PC-3 (cell line): ENCODE data around the gene STAU1. TPM values are rescaled to one million over a fixed set of nuclear protein-coding genes. Genes with fewer than 3 reads are reported as not detected.

Experiments
- ATAC-seq: fragments of 200-7000 bp; cut with Tn5 transposase; 2 replicates; pipeline ENCODE4 v1.9.1; 2020; ENCODE audit warnings: mild to moderate bottlenecking, moderate library complexity
- BruUV-seq: library from RNA; stranded (reverse); fragments of 400-500 nt; replicated peaks from 2 replicates; lab custom pipeline; 2021; lab: Mats Ljungman, UMichigan
- CTCF ChIA-PET: fragments of 300-600 bp; sonication (Branson Sonifier 250); formaldehyde crosslinking; loops from one replicate; lab custom pipeline; 2022; ENCODE audit warnings: antibody characterized with exemption; lab: Charles Lee
- POLR2A ChIA-PET: fragments of 300-600 bp; sonication (Branson Sonifier 250); formaldehyde crosslinking; loops from one replicate; lab custom pipeline; 2022; ENCODE audit warnings: antibody characterized with exemption; ENCODE audit not compliant: unreplicated experiment; lab: Charles Lee
- DNase-seq: peaks from one replicate; pipeline ENCODE4 v3.0.0-alpha.2; 2015
- H2AFZ ChIP-seq: fragments of 300-600 bp; sonication (generic); 2 replicates; pipeline ENCODE4 v1.6.0; 2016; ENCODE audit warnings: antibody characterized with exemption, low read length
- H3F3A ChIP-seq: fragments of 300-600 bp; sonication (generic); one replicate; pipeline ENCODE4 v1.6.0; 2017; ENCODE audit warnings: antibody characterized with exemption, low read length, control low read depth, mild to moderate bottlenecking; ENCODE audit not compliant: unreplicated experiment
- H3K27ac ChIP-seq: fragments of 300-600 bp; sonication (generic); 2 replicates; pipeline ENCODE4 v1.5.1; 2016; ENCODE audit warnings: mild to moderate bottlenecking, low read length
- H3K27me3 ChIP-seq: fragments of 300-600 bp; sonication (generic); 2 replicates; pipeline ENCODE4 v1.6.1; 2016; ENCODE audit warnings: low read length, mixed read lengths
- H3K36me3 ChIP-seq: fragments of 300-600 bp; sonication (generic); 2 replicates; pipeline ENCODE4 v1.6.1; 2016; ENCODE audit warnings: low read depth, mixed run types, low read length, mixed read lengths
- H3K4me1 ChIP-seq: fragments of 300-600 bp; sonication (generic); 2 replicates; pipeline ENCODE4 v1.5.1; 2016; ENCODE audit warnings: low read length; ENCODE audit not compliant: insufficient read depth
- H3K4me2 ChIP-seq: fragments of 300-600 bp; sonication (generic); 2 replicates; pipeline ENCODE4 v1.6.0; 2016; ENCODE audit warnings: low read length
- H3K4me3 ChIP-seq: fragments of 300-600 bp; sonication (generic); 2 replicates; pipeline ENCODE4 v1.5.1; 2016; ENCODE audit warnings: mild to moderate bottlenecking, low read length, mixed read lengths
- H3K79me2 ChIP-seq: fragments of 300-600 bp; sonication (generic); 2 replicates; pipeline ENCODE4 v1.6.1; 2017; ENCODE audit warnings: low read length, mixed read lengths
- H3K9ac ChIP-seq: fragments of 300-600 bp; sonication (generic); 2 replicates; pipeline ENCODE4 v1.6.0; 2016; ENCODE audit warnings: mild to moderate bottlenecking, low read length
- H3K9me2 ChIP-seq: fragments of 300-600 bp; sonication (generic); replicated peaks from 2 replicates; pipeline ENCODE4 v1.6.1; 2016; ENCODE audit warnings: mixed run types, low read length, mixed read lengths
- H3K9me3 ChIP-seq: fragments of 300-600 bp; sonication (generic); 2 replicates; pipeline ENCODE4 v1.6.1; 2016; ENCODE audit warnings: low read length, mixed read lengths
- H4K20me1 ChIP-seq: fragments of 300-600 bp; sonication (generic); 2 replicates; pipeline ENCODE4 v1.6.1; 2016; ENCODE audit warnings: low read length, mixed read lengths
- CTCF ChIP-seq: fragments of 300-600 bp; sonication (generic); conservative IDR thresholded peaks from 2 replicates; pipeline ENCODE4 v1.5.1; 2017; ENCODE audit warnings: antibody characterized with exemption, low read depth, mild to moderate bottlenecking, low read length
- EZH2 ChIP-seq: fragments of 300-600 bp; sonication (generic); IDR thresholded peaks from one replicate; pipeline ENCODE4 v1.6.1; 2017; ENCODE audit warnings: antibody characterized with exemption, mild to moderate bottlenecking, low read length; ENCODE audit not compliant: unreplicated experiment
- EZH2phosphoT487 ChIP-seq: fragments of 300-600 bp; sonication (generic); IDR thresholded peaks from 2 replicates; pipeline ENCODE4 v1.6.1; 2018; ENCODE audit warnings: mild to moderate bottlenecking, antibody characterized with exemption, low read length, borderline replicate concordance
- intact Hi-C: fragments of 100-400 bp; cut with micrococcal nuclease; formaldehyde crosslinking; loops from 2 replicates; pipeline ENCODE4 v1.9.0; 2023
- total RNA-seq: library from RNA; depleted of rRNA; stranded (reverse); fragments of >200 nt; gene quantifications from 2 replicates; pipeline ENCODE4 v1.2.3, GENCODE V29; 2014

Gene STAU1
- total RNA-seq, 1 experiment from 2014 or later = 87.8 TPM

GRCh38 chr20:49236301-49236700 lies 48.2 kb upstream of the STAU1 start:
- H3K27me3 ChIP-seq = no peaks in the 10 kb centered on the region
- no peak overlapping the region for H3K4me2 ChIP-seq
- ChIA-PET POLR2A (no interaction called here), CTCF (no interaction called here)
- no peak overlapping the region for H2AFZ ChIP-seq
- intact Hi-C loops = no loop called here
- no peaks in the 10 kb centered on the region for H3K4me1 ChIP-seq
- no peak overlapping the region for H3K27ac ChIP-seq
- ATAC-seq = no peak
- H3K9me2 ChIP-seq = no peaks in the 10 kb centered on the region
- H3K9ac ChIP-seq = no peak overlapping the region
- H4K20me1 ChIP-seq = no peaks in the 10 kb centered on the region
- H3F3A ChIP-seq = no peaks in the 10 kb centered on the region
- BruUV-seq = no TSS peak
- H3K79me2 ChIP-seq = no peaks in the 10 kb centered on the region
- H3K4me3 ChIP-seq = no peak overlapping the region
- H3K36me3 ChIP-seq = peaks cover 76% of the 10 kb centered on the region
- no peaks in the 10 kb centered on the region for H3K9me3 ChIP-seq
- no peak for TF ChIP-seq CTCF
- no peak for TF ChIP-seq EZH2
- no peak for TF ChIP-seq EZH2phosphoT487
- DNase-seq = no peak

- Histone ChIP-seq H3K9me3 (no peaks in the 10 kb centered on the region), H4K20me1 (no peaks in the 10 kb centered on the region), H2AFZ (no peak overlapping the region), H3K36me3 (peaks cover 81% of the 10 kb centered on the region), H3K4me2 (no peak overlapping the region), H3K27ac (no peak overlapping the region), H3F3A (no peaks in the 10 kb centered on the region), H3K4me1 (no peaks in the 10 kb centered on the region), H3K27me3 (no peaks in the 10 kb centered on the region), H3K79me2 (no peaks in the 10 kb centered on the region), H3K9ac (no peak overlapping the region), H3K4me3 (no peak overlapping the region), H3K9me2 (no peaks in the 10 kb centered on the region)
- no TSS peak for BruUV-seq
- ATAC-seq = no peak
- ChIA-PET POLR2A (no interaction called here), CTCF (interaction anchor here (0.6 kb wide), 1 partner anchor 25 kb away, joined by 3 read pairs; no protein-coding TSS in a partner anchor)
- intact Hi-C loops = no loop called here
- TF ChIP-seq CTCF (no peak), EZH2 (no peak), EZH2phosphoT487 (no peak)
- no peak for DNase-seq
These were observed 46.7 kb upstream of the STAU1 start for GRCh38 chr20:49234831-49235230.

- ATAC-seq = no peak
- ChIA-PET CTCF (no interaction called here), POLR2A (no interaction called here)
- Histone ChIP-seq H3K4me1 (no peaks in the 10 kb centered on the region), H3K4me2 (no peak overlapping the region), H3K79me2 (no peaks in the 10 kb centered on the region), H3K27ac (no peak overlapping the region), H3F3A (no peaks in the 10 kb centered on the region), H4K20me1 (no peaks in the 10 kb centered on the region), H2AFZ (no peak overlapping the region), H3K9me2 (no peaks in the 10 kb centered on the region), H3K9ac (no peak overlapping the region), H3K27me3 (no peaks in the 10 kb centered on the region), H3K36me3 (peaks cover 79% of the 10 kb centered on the region), H3K4me3 (no peak overlapping the region), H3K9me3 (no peaks in the 10 kb centered on the region)
- no peak for DNase-seq
- no TSS peak for BruUV-seq
- no peak for TF ChIP-seq CTCF
- intact Hi-C loops = no loop called here
These were observed 45.1 kb upstream of the STAU1 start for GRCh38 chr20:49233226-49233625.
